HCT116 (cell line): Measurements from ENCODE around the gene PTPN2.

Source experiments
- CTCF ChIP-seq, 3 experiments: fragments of 200-600 bp in 1 of 3; sonication (generic) in 1 of 3; IDR thresholded peaks in 2 of 3; conservative IDR thresholded peaks in 1 of 3; 2 replicates each; pipeline ENCODE4 v1.5.1; 2012 to 2017; ENCODE audit warnings: low read depth in 2 of 3, low read length in 2 of 3, antibody characterized with exemption in 1 of 3, borderline replicate concordance in 1 of 3, control low read depth in 1 of 3, mild to moderate bottlenecking in 1 of 3, mixed read lengths in 1 of 3, mixed run types in 1 of 3, moderate library complexity in 1 of 3; ENCODE audit not compliant: insufficient read depth in 1 of 3
- POLR2A ChIP-seq: IDR thresholded peaks from 2 replicates; pipeline ENCODE4 v1.7.0; 2011; ENCODE audit warnings: borderline replicate concordance; ENCODE audit not compliant: insufficient read depth, insufficient read length; ENCODE audit errors: extremely low read depth
- POLR2AphosphoS5 ChIP-seq: IDR thresholded peaks from 2 replicates; pipeline ENCODE4 v1.6.1; 2011; ENCODE audit warnings: mild to moderate bottlenecking, low read depth, low read length, moderate library complexity
- REST ChIP-seq: IDR thresholded peaks from 2 replicates; pipeline ENCODE4 v1.6.1; 2012; ENCODE audit warnings: low read depth
- SRF ChIP-seq: IDR thresholded peaks from 2 replicates; pipeline ENCODE4 v1.6.1; 2012; ENCODE audit warnings: low read depth
- TCF7L2 ChIP-seq: IDR thresholded peaks from 2 replicates; pipeline ENCODE4 v1.7.0; 2011; ENCODE audit warnings: borderline replicate concordance, inconsistent platforms; ENCODE audit not compliant: insufficient read depth, insufficient read length; ENCODE audit errors: extremely low read depth
- ZBTB33 ChIP-seq: IDR thresholded peaks from 2 replicates; pipeline ENCODE4 v1.6.1; 2011; ENCODE audit warnings: mild to moderate bottlenecking, low read length, moderate library complexity; ENCODE audit not compliant: insufficient replicate concordance; ENCODE audit errors: extremely low read depth

- TF ChIP-seq ZBTB33 (no peak), CTCF (IDR thresholded peaks at IDR 0.05 in 2 of 3, conservative IDR thresholded peaks at IDR 0.05 in 1 of 3; ENCODE audit: borderline replicate concordance in 1 of 3, insufficient read depth in 1 of 3, low read depth in 2 of 3, low read length in 2 of 3) (peak in 2 of 3 experiments; percentile 31 to 37; a peak in 4 of 6 replicates), TCF7L2 (no peak), POLR2AphosphoS5 (no peak), SRF (no peak), REST (no peak), POLR2A (no peak)
Measured at GRCh38 chr18:12766986-12767433, 117.0 kb downstream of the PTPN2 start.
